Osteoblast (primary cell): ENCODE measurements around the gene WDR93. TPM values are rescaled to one million over a fixed set of nuclear protein-coding genes. Genes with fewer than 3 reads are reported as not detected.

Experiments
- DNase-seq: peaks from one replicate; pipeline ENCODE4 v3.0.0; 2011; ENCODE audit warnings: low spot score, mixed read lengths; ENCODE audit not compliant: insufficient read length; ENCODE audit errors: missing footprints
- H2AFZ ChIP-seq: 2 replicates; pipeline ENCODE4 v1.6.0; 2011; ENCODE audit warnings: mild to moderate bottlenecking, low read length
- H3K27ac ChIP-seq: 2 replicates; pipeline ENCODE4 v1.5.1; 2011; ENCODE audit warnings: mild to moderate bottlenecking, low read depth, low read length, moderate library complexity
- H3K27me3 ChIP-seq: 2 replicates; pipeline ENCODE4 v1.6.0; 2012; ENCODE audit warnings: mild to moderate bottlenecking, control low read depth, inconsistent platforms, low read length, moderate library complexity; ENCODE audit not compliant: insufficient read depth
- H3K36me3 ChIP-seq: 2 replicates; pipeline ENCODE4 v1.5.1; 2011; ENCODE audit warnings: mild to moderate bottlenecking, low read length, control low read depth, moderate library complexity; ENCODE audit not compliant: insufficient read depth
- H3K4me1 ChIP-seq: 2 replicates; pipeline ENCODE4 v1.5.1; 2011; ENCODE audit warnings: mild to moderate bottlenecking, low read length, control low read depth, moderate library complexity; ENCODE audit not compliant: insufficient read depth
- H3K4me2 ChIP-seq: 2 replicates; pipeline ENCODE4 v1.6.0; 2011; ENCODE audit warnings: mild to moderate bottlenecking, low read length; ENCODE audit not compliant: insufficient read depth
- H3K4me3 ChIP-seq: fragments of 200-600 bp; sonication (generic); 3 replicates; pipeline ENCODE4 v1.5.1; 2012; ENCODE audit warnings: mild to moderate bottlenecking, low read length, inconsistent platforms; ENCODE audit not compliant: insufficient read depth
- H3K79me2 ChIP-seq: 2 replicates; pipeline ENCODE4 v1.6.0; 2012; ENCODE audit warnings: mild to moderate bottlenecking, low read length, control low read depth, inconsistent platforms; ENCODE audit not compliant: insufficient read depth
- H3K9me3 ChIP-seq: 2 replicates; pipeline ENCODE4 v1.5.1; 2011; ENCODE audit warnings: low read depth, low read length, control low read depth
- H4K20me1 ChIP-seq: 2 replicates; pipeline ENCODE4 v1.6.0; 2012; ENCODE audit warnings: mild to moderate bottlenecking, low read length, control low read depth; ENCODE audit not compliant: insufficient read depth
- total RNA-seq: library from RNA; depleted of rRNA; stranded (reverse); fragments of >200 nt; gene quantifications from 2 replicates; pipeline ENCODE4 v1.2.3, GENCODE V29; 2012
- TF ChIP-seq, protein P1 (sequence below): IDR thresholded peaks from 2 replicates; pipeline ENCODE4 v1.5.1; 2011; ENCODE audit warnings: mild to moderate bottlenecking, low read depth, low read length, moderate library complexity; ENCODE audit errors: extremely low read depth

The WDR93 gene
- total RNA-seq, 1 donor = 0.36 TPM

DNA sequence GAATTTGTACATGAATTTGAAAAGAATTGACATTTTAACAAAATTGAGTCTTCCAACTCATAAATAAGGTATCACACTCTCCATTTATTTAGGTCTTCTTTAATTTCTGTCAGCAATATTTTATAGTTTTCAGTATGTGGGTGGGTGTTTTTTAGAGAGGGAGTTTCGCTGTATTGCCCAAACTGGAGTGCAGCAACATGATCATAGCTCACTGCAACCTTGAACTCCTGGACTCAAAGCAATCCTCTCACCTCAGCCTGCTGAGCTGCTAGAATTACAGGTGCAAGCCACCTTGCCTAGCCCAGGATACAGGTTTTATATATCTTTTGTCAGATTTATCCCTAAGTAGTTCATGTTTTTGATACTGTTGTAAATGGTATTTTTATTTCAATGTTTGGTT lies 4.6 kb downstream of the WDR93 start:
- no peaks in the 10 kb centered on the region for H3K4me1 ChIP-seq
- H3K27me3 ChIP-seq = peaks cover 11% of the 10 kb centered on the region
- H3K27ac ChIP-seq = no peak overlapping the region
- no peak overlapping the region for H2AFZ ChIP-seq
- no peaks in the 10 kb centered on the region for H3K79me2 ChIP-seq
- H3K36me3 ChIP-seq = no peaks in the 10 kb centered on the region
- no peak for DNase-seq
- H3K4me3 ChIP-seq = no peak overlapping the region
- TF ChIP-seq, protein P1, sequence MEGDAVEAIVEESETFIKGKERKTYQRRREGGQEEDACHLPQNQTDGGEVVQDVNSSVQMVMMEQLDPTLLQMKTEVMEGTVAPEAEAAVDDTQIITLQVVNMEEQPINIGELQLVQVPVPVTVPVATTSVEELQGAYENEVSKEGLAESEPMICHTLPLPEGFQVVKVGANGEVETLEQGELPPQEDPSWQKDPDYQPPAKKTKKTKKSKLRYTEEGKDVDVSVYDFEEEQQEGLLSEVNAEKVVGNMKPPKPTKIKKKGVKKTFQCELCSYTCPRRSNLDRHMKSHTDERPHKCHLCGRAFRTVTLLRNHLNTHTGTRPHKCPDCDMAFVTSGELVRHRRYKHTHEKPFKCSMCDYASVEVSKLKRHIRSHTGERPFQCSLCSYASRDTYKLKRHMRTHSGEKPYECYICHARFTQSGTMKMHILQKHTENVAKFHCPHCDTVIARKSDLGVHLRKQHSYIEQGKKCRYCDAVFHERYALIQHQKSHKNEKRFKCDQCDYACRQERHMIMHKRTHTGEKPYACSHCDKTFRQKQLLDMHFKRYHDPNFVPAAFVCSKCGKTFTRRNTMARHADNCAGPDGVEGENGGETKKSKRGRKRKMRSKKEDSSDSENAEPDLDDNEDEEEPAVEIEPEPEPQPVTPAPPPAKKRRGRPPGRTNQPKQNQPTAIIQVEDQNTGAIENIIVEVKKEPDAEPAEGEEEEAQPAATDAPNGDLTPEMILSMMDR = no peak
- H3K9me3 ChIP-seq = no peaks in the 10 kb centered on the region
- no peak overlapping the region for H3K4me2 ChIP-seq
- H4K20me1 ChIP-seq = no peaks in the 10 kb centered on the region

DNA sequence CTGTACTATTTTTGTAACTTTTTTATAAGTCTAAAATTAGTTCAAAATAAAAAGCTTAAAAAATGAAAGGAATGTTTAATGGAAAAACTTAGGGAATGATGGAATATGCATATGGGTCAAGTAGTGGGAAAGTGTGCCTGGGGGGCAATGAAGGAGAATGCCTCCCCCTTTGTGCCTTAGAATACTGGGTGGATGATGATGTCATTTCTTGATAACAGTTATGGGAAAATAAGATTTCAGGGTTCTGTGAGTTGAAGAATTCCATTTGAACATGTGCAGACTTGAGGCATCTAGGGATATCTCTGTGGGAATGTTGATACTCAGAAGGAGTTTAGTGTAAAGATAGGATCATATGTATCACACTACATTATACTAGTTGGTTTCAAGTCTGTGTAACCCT lies 13.8 kb downstream of the WDR93 start:
- H3K9me3 ChIP-seq = no peaks in the 10 kb centered on the region
- no peaks in the 10 kb centered on the region for H4K20me1 ChIP-seq
- no peak overlapping the region for H3K4me3 ChIP-seq
- TF ChIP-seq, protein P1 = no peak
- no peak overlapping the region for H3K27ac ChIP-seq
- no peaks in the 10 kb centered on the region for H3K79me2 ChIP-seq
- H2AFZ ChIP-seq = no peak overlapping the region
- DNase-seq = no peak
- peaks cover 14% of the 10 kb centered on the region for H3K27me3 ChIP-seq
- H3K36me3 ChIP-seq = no peaks in the 10 kb centered on the region
- peaks cover 6% of the 10 kb centered on the region for H3K4me1 ChIP-seq
- H3K4me2 ChIP-seq = no peak overlapping the region

DNA sequence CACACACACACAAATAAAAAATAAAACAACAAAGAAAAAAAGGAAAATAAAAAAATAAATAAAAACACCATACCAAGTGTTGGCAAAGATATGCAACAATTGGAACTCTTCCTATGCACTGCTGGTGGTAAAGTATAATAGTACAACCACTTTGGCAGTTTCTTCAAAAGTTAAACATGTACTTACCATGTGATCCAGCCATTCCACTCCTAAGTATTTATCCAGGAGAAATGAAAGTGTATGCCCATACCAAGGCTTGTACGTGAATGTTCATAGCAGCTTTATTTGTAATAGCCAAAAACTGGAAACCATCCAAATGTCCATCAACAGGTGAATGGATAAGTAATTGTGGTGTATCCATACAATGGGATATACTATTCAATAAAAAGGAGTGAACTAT lies 17.0 kb downstream of the WDR93 start:
- Histone ChIP-seq H3K9me3 (no peaks in the 10 kb centered on the region), H2AFZ (no peak overlapping the region), H3K27ac (no peak overlapping the region), H3K36me3 (no peaks in the 10 kb centered on the region), H4K20me1 (no peaks in the 10 kb centered on the region), H3K27me3 (peaks cover 19% of the 10 kb centered on the region), H3K79me2 (no peaks in the 10 kb centered on the region), H3K4me2 (no peak overlapping the region), H3K4me1 (peaks cover 6% of the 10 kb centered on the region), H3K4me3 (no peak overlapping the region)
- DNase-seq = no peak
- TF ChIP-seq, protein P1 = no peak

DNA sequence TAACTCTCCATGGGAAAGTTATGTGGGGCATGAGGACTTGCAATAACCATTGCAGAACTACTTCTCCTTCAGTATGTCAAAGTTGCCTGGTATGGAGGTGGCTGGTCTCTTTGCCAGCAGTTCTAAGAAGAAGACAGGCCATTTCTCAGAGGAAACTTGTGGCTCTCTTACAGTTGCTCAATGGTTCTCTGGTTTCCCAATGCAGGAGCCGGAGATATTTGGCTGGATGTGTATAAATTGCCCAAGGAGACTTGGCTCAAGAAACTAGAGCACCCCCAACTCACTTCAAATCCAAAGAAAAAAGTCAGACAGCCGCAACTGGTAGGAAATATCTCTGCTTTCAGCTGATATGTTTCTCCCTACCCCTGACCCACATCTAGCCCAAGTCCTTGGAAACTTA lies 24.2 kb downstream of the WDR93 start:
- H3K9me3 ChIP-seq = no peaks in the 10 kb centered on the region

More for the DNA sequence above, 24.2 kb downstream of the WDR93 start:
- Histone ChIP-seq H3K36me3 (no peaks in the 10 kb centered on the region), H3K79me2 (no peaks in the 10 kb centered on the region), H3K4me1 (no peaks in the 10 kb centered on the region), H2AFZ (no peak overlapping the region), H3K27me3 (peaks cover 13% of the 10 kb centered on the region), H3K4me3 (no peak overlapping the region), H3K27ac (no peak overlapping the region), H3K4me2 (no peak overlapping the region), H4K20me1 (no peaks in the 10 kb centered on the region)
- no peak for DNase-seq
- TF ChIP-seq, protein P1 = no peak
